ENCODE data around the gene TJP1.

Gene TJP1

GRCh38 chr15:29838352-29839010, 16.2 kb upstream of the TJP1 start:
- Histone ChIP-seq H3K4me3 (ENCODE audit: low read depth, low read length) (no peak overlapping the region), H3K4me1 (ENCODE audit: control insufficient read depth, insufficient read depth, low read length) (no peaks in the 10 kb centered on the region), H3K9me3 (ENCODE audit: control insufficient read depth, insufficient read depth, low read depth, low read length) (no peaks in the 10 kb centered on the region), H3K27ac (ENCODE audit: extremely low read depth, low read depth, low read length) (no peak overlapping the region), H3K36me3 (ENCODE audit: control insufficient read depth in 2 of 2, insufficient read depth in 1 of 2, low read length in 2 of 2) (no peaks in the 10 kb centered on the region)
- TF ChIP-seq MZF1 (tag by site-specific recombination; IDR thresholded peaks at IDR 0.05; ENCODE audit: borderline replicate concordance) (no peak), ZBTB26 (tag by site-specific recombination; optimal IDR thresholded peaks at IDR 0.05) (no peak), ZNF274 (IDR thresholded peaks at IDR 0.05; ENCODE audit: low read length) (no peak), ZNF274 (tag by site-specific recombination; IDR thresholded peaks at IDR 0.05; ENCODE audit: borderline replicate concordance) (no peak)
- ChIA-PET CTCF (interaction anchor here (0.6 kb wide), 1 partner anchor 10 kb away, joined by 3 read pairs; no protein-coding TSS in a partner anchor), POLR2A (no interaction called here)

GRCh38 chr15:29835301-29835700, 13.0 kb upstream of the TJP1 start:
- no peaks in the 10 kb centered on the region for H3K36me3 ChIP-seq (ENCODE audit: control insufficient read depth in 2 of 2, insufficient read depth in 1 of 2, low read length in 2 of 2)
- no peak overlapping the region for H3K27ac ChIP-seq (ENCODE audit: extremely low read depth, low read depth, low read length)
- H3K4me1 ChIP-seq (ENCODE audit: control insufficient read depth, insufficient read depth, low read length) = no peaks in the 10 kb centered on the region
- ChIA-PET POLR2A (interaction anchor here (0.7 kb wide), 1 partner anchor 12 kb away, joined by 4 read pairs; no protein-coding TSS in a partner anchor), CTCF (interaction anchor here (1.0 kb wide), 1 partner anchor 90 kb away, joined by 6 read pairs; no protein-coding TSS in a partner anchor)
- no peak overlapping the region for H3K4me3 ChIP-seq (ENCODE audit: low read depth, low read length)
- no peak for TF ChIP-seq ZNF211 (tag by site-specific recombination; IDR thresholded peaks at IDR 0.05; ENCODE audit: low read depth)
- TF ChIP-seq KLF1 (tag by site-specific recombination; IDR thresholded peaks at IDR 0.05) = 0 out of 2 replicates have a peak, but pooled peaks have one; percentile 17
- no peaks in the 10 kb centered on the region for H3K9me3 ChIP-seq (ENCODE audit: control insufficient read depth, insufficient read depth, low read depth, low read length)

GRCh38 chr15:29832709-29833108, 10.4 kb upstream of the TJP1 start:
- Histone ChIP-seq H3K36me3 (ENCODE audit: control insufficient read depth in 2 of 2, insufficient read depth in 1 of 2, low read length in 2 of 2) (no peaks in the 10 kb centered on the region), H3K4me1 (ENCODE audit: control insufficient read depth, insufficient read depth, low read length) (no peaks in the 10 kb centered on the region), H3K4me3 (ENCODE audit: low read depth, low read length) (no peak overlapping the region), H3K27ac (ENCODE audit: extremely low read depth, low read depth, low read length) (no peak overlapping the region), H3K9me3 (ENCODE audit: control insufficient read depth, insufficient read depth, low read depth, low read length) (no peaks in the 10 kb centered on the region)
- TF ChIP-seq ZBTB21 (tag by site-specific recombination; IDR thresholded peaks at IDR 0.05) (no peak), KLF8 (tag by site-specific recombination; IDR thresholded peaks at IDR 0.05) (no peak), ZNF175 (tag by site-specific recombination; IDR thresholded peaks at IDR 0.05) (no peak), ZNF76 (tag by site-specific recombination; IDR thresholded peaks at IDR 0.05; ENCODE audit: borderline replicate concordance, low read depth) (no peak), ZNF654 (tag by site-specific recombination; IDR thresholded peaks at IDR 0.05; ENCODE audit: low read depth) (no peak), ZNF341 (tag by site-specific recombination; IDR thresholded peaks at IDR 0.05; ENCODE audit: low read depth) (no peak), ZNF658 (tag by site-specific recombination; IDR thresholded peaks at IDR 0.05) (no peak), ZNF433 (tag by site-specific recombination; IDR thresholded peaks at IDR 0.05; ENCODE audit: low read depth) (no peak), ZNF223 (tag by site-specific recombination; IDR thresholded peaks at IDR 0.05) (no peak), ZNF23 (tag by site-specific recombination; IDR thresholded peaks at IDR 0.05; ENCODE audit: borderline replicate concordance) (no peak), ZNF169 (tag by site-specific recombination; IDR thresholded peaks at IDR 0.05) (no peak)
- ChIA-PET CTCF (interaction anchor here (0.8 to 1.4 kb wide), 2 partner anchors 12 to 93 kb away, joined by 4 read pairs; no protein-coding TSS in a partner anchor), POLR2A (no interaction called here)
